ENCODE results near the gene LRP6. TPM values are rescaled to one million over a fixed set of nuclear protein-coding genes. Genes with fewer than 3 reads are reported as not detected.

Gene LRP6
- total and polyA plus RNA-seq, 2 experiments from 2014 or later = 29.1 to 73.8 TPM

- H3K4me2 ChIP-seq = no peak overlapping the region
- H4K20me1 ChIP-seq (replicated peaks; ENCODE audit: insufficient read depth) = 0 out of 2 replicates have a peak, but pooled peaks cover 3% of the 10 kb centered on the region
- Mint-ChIP-seq H3K27ac (no peak overlapping the region), H3K4me1 (peaks cover 3% of the 10 kb centered on the region; the same call in 2 of the 3 replicates), H3K9me3 (no peaks in the 10 kb centered on the region), H3K36me3 (ENCODE audit: low read depth) (peaks cover 14% of the 10 kb centered on the region; the same call in 2 of the 3 replicates), H3K4me3 (no peak overlapping the region), H3K27me3 (ENCODE audit: insufficient read depth, low read depth, poor library complexity) (no peaks in the 10 kb centered on the region)
- no peaks in the 10 kb centered on the region for H3K27me3 ChIP-seq (ENCODE audit: insufficient read depth)
- ATAC-seq (no peak), DNase-seq (ENCODE audit: low spot score) (no peak)
- H3K4me1 ChIP-seq (ENCODE audit: insufficient read depth) = no peaks in the 10 kb centered on the region
- no peaks in the 10 kb centered on the region for H3K9me2 ChIP-seq (ENCODE audit: insufficient read depth)
- no peak overlapping the region for H3K4me3 ChIP-seq
- no peak overlapping the region for H2AFZ ChIP-seq
- no peaks in the 10 kb centered on the region for H3F3A ChIP-seq (replicated peaks; ENCODE audit: low read depth)
- TF ChIP-seq JUNB (IDR thresholded peaks at IDR 0.05; ENCODE audit: unreplicated experiment) (no peak), STAT1 (IDR thresholded peaks at IDR 0.05; ENCODE audit: unreplicated experiment) (no peak), ETS1 (IDR thresholded peaks at IDR 0.05) (no peak), ZNF331 (CRISPR knock-in tag; IDR thresholded peaks at IDR 0.05; ENCODE audit: low read depth) (no peak), CREB1 (CRISPR knock-in tag; IDR thresholded peaks at IDR 0.05; ENCODE audit: low read depth) (no peak), CTCF (conservative IDR thresholded peaks at IDR 0.05; ENCODE audit: low read depth in 2 of 2) (no peak), NANOG (IDR thresholded peaks at IDR 0.05; ENCODE audit: borderline replicate concordance) (no peak), EZH2 (IDR thresholded peaks at IDR 0.05; ENCODE audit: low read depth, unreplicated experiment) (no peak), EZH2phosphoT487 (IDR thresholded peaks at IDR 0.05; ENCODE audit: unreplicated experiment) (no peak), ZNF462 (CRISPR knock-in tag; IDR thresholded peaks at IDR 0.05) (no peak), ZNF114 (CRISPR knock-in tag; IDR thresholded peaks at IDR 0.05) (no peak), POLR2AphosphoS5 (IDR thresholded peaks at IDR 0.05; ENCODE audit: low read depth) (no peak), REST (IDR thresholded peaks at IDR 0.05; ENCODE audit: unreplicated experiment) (no peak)
- peaks cover 59% of the 10 kb centered on the region for H3K79me2 ChIP-seq (replicated peaks; ENCODE audit: insufficient read depth)
- peaks cover 10% of the 10 kb centered on the region for H3K36me3 ChIP-seq (ENCODE audit: insufficient read depth)
- no peak overlapping the region for H3K27ac ChIP-seq (ENCODE audit: low read depth)
These were observed 85.3 kb downstream of the LRP6 start for GRCh38 chr12:12181511-12181910.
